Measurements from ENCODE around the gene ASB1. TPM values are rescaled to one million over a fixed set of nuclear protein-coding genes. Genes with fewer than 3 reads are reported as not detected.

Gene ASB1
- polyA plus RNA-seq, 1 donor (not counting 4 experiments of a cell fraction or from before 2014, with no cell fraction given), result 13.0 TPM

DNA sequence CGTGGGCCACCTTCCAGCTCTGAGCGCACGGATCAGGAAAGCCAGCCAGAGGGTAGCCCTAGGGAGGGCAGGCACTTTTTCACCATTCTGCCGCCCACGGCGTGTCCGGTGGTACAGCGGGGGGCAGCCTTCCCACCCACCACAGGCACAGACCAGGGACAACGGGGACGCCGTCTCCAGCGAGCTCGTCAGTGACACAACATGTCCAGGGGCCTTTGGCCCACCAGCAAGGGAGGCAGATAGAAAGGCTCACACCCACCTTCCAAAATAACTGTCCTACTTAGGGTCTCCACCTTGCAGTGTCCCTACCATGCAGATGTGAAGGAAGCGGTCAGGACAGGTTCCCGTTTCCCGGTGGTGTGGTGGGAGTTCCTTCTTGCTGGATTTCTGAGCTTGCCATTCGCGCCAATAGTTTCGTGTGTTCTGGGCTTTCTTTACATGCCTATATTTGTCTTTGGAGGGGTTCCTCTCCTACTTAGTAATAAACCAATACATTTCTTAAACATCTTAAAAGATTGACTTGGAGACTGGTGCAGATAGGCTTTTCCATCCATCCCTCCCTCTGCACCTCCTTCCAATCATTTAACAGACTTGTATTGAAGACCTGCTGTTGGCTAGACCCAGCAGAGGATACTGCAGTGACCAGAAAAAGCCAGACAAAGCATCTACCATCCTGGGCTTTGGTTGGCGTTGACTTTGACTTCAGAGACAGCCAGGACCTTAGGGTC, 872 bp downstream of the ASB1 start:
- Histone ChIP-seq H3K79me2 (ENCODE audit: control insufficient read depth, insufficient read depth, low read length) (peaks cover 52% of the 10 kb centered on the region), H3K9ac (ENCODE audit: control insufficient read depth, extremely low read depth, insufficient read depth, low read length) (peak overlapping the region; percentile 89), H3K36me3 (ENCODE audit: control insufficient read depth in 2 of 2, extremely low read depth in 1 of 2, insufficient read depth in 2 of 2, low read length in 2 of 2) (peaks cover 2 to 3% of the 10 kb centered on the region in 2 experiments), H3K9me1 (ENCODE audit: control insufficient read depth, extremely low read depth, insufficient read depth, low read length) (no peaks in the 10 kb centered on the region), H3K9me3 (ENCODE audit: control insufficient read depth, low read depth, low read length) (no peaks in the 10 kb centered on the region), H4K20me1 (ENCODE audit: control insufficient read depth, extremely low read depth, insufficient read depth, low read length) (no peaks in the 10 kb centered on the region), H3K27me3 (ENCODE audit: control insufficient read depth, extremely low read depth, insufficient read depth, low read length) (no peaks in the 10 kb centered on the region), H3K4me2 (ENCODE audit: control insufficient read depth, extremely low read depth, insufficient read depth, low read depth, low read length) (peak overlapping the region; percentile 96), H3K4me1 (ENCODE audit: control insufficient read depth, extremely low read depth, insufficient read depth, low read length) (peaks cover 14% of the 10 kb centered on the region), H3K27ac (ENCODE audit: control insufficient read depth, insufficient read depth, low read length) (peak overlapping the region; percentile 79), H2AFZ (ENCODE audit: control insufficient read depth, low read length) (peak overlapping the region; percentile 85), H3K4me3 (ENCODE audit: control insufficient read depth in 2 of 3, extremely low read depth in 1 of 3, insufficient read depth in 2 of 3, low read depth in 1 of 3, low read length in 3 of 3) (peak overlapping the region; percentile 68 to 85 (median 71))
- dilution Hi-C loops (cut with MboI; ENCODE audit: extremely low pct_ligation_motif_present, low sequenced_read_pairs), result no loop called here
- DNase-seq (ENCODE audit: low read depth, low spot score), result no peak
- TF ChIP-seq CTCF (optimal IDR thresholded peaks at IDR 0.05 in 1 of 3, IDR thresholded peaks at IDR 0.05 in 1 of 3, conservative IDR thresholded peaks at IDR 0.05 in 1 of 3; ENCODE audit: extremely low read depth in 1 of 3, insufficient read depth in 2 of 3, low read length in 3 of 3), result no peak
- no peak for TF ChIP-seq EZH2 (IDR thresholded peaks at IDR 0.05; ENCODE audit: low read length)
- peak; percentile 9 for FAIRE-seq

DNA sequence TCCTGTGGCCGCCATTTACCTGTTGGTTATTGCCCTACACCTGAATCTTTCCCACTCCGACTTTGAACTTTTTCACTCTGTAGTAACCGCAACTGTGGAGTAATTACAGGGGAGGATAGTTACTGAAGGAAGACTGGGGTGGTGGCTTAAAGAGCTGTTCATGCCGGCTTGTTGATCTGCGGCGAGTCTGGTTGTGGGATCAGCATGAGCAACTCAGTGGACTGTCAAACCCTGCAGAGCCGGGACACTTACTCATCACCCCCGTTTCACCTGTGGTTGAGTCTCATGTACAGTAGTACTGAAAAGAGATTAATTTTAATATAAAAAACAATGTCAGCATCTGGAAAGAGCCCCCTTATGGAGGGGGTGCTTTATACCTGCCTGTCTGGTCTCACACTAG, 2.1 kb downstream of the ASB1 start:
- Histone ChIP-seq H3K27me3 (ENCODE audit: control insufficient read depth, extremely low read depth, insufficient read depth, low read length) (no peaks in the 10 kb centered on the region), H3K4me3 (ENCODE audit: control insufficient read depth in 2 of 3, extremely low read depth in 1 of 3, insufficient read depth in 2 of 3, low read depth in 1 of 3, low read length in 3 of 3) (no peak overlapping the region), H3K9ac (ENCODE audit: control insufficient read depth, extremely low read depth, insufficient read depth, low read length) (no peak overlapping the region), H4K20me1 (ENCODE audit: control insufficient read depth, extremely low read depth, insufficient read depth, low read length) (no peaks in the 10 kb centered on the region), H3K79me2 (ENCODE audit: control insufficient read depth, insufficient read depth, low read length) (peaks cover 58% of the 10 kb centered on the region), H3K4me2 (ENCODE audit: control insufficient read depth, extremely low read depth, insufficient read depth, low read depth, low read length) (peak overlapping the region; percentile 96), H2AFZ (ENCODE audit: control insufficient read depth, low read length) (no peak overlapping the region), H3K27ac (ENCODE audit: control insufficient read depth, insufficient read depth, low read length) (no peak overlapping the region), H3K9me3 (ENCODE audit: control insufficient read depth, low read depth, low read length) (no peaks in the 10 kb centered on the region), H3K9me1 (ENCODE audit: control insufficient read depth, extremely low read depth, insufficient read depth, low read length) (no peaks in the 10 kb centered on the region), H3K4me1 (ENCODE audit: control insufficient read depth, extremely low read depth, insufficient read depth, low read length) (peaks cover 17% of the 10 kb centered on the region), H3K36me3 (ENCODE audit: control insufficient read depth in 2 of 2, extremely low read depth in 1 of 2, insufficient read depth in 2 of 2, low read length in 2 of 2) (peaks cover 2 to 8% of the 10 kb centered on the region in 2 experiments)
- FAIRE-seq, result no peak
- TF ChIP-seq EZH2 (IDR thresholded peaks at IDR 0.05; ENCODE audit: low read length), result no peak
- no peak for TF ChIP-seq CTCF (optimal IDR thresholded peaks at IDR 0.05 in 1 of 3, IDR thresholded peaks at IDR 0.05 in 1 of 3, conservative IDR thresholded peaks at IDR 0.05 in 1 of 3; ENCODE audit: extremely low read depth in 1 of 3, insufficient read depth in 2 of 3, low read length in 3 of 3)
- DNase-seq (ENCODE audit: low read depth, low spot score), result no peak
- dilution Hi-C loops (cut with MboI; ENCODE audit: extremely low pct_ligation_motif_present, low sequenced_read_pairs), result no loop called here

Data from keratinocyte (primary cell).